ENCODE measurements around the gene OTOP3.

Gene OTOP3

DNA sequence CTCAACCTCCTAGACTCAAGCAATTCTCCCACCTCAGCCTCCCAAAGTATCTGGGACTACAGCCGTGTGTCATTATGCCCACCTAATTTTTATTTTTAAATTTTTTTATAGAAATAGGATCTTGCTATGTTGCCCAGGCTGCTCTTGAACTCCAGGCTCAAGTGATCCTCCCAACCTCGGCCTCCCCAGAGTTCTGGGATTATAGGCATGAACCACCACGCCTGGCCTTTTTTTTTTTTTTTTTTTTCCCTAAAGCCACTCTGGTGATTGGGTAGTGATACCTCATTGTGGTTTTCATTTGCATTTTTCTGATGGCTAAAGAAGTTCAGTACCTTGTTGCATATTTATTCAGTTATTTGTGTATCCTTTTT, 50.5 kb downstream of the OTOP3 start:
- DNase-seq (ENCODE audit: low read depth), result no peak

DNA sequence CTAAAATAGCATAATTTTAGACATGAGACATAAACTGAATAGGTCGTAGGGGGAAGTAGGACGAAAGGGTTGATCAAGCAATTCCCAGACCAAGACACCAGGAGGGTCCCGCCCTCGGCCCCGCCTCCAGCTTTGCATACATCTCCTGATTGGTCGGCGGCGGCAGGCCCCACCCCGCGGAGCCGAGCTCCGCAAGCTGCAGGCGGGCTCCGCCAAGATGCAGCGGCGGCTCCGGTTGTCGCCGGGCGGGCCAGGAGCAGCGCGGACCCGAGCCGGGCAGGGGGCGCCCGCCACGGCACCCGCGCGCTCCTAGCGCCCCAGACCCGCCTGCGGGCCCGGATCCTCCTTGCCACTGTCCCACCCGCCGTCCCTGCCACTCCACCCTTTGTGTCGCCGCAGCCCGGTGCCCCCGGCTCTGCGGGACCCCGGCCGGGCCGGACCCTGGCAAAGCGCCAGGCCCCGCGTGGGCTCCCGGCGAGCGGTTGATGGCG, 51.8 kb downstream of the OTOP3 start, which contains the start of gene CDR2L:
Gene CDR2L (plus strand): TSS at position 215 of the 491 bp plus-strand sequence. CDS start 412 bp downstream, outside the sequence.
- DNase-seq (ENCODE audit: low read depth), result peak; percentile 86

DNA sequence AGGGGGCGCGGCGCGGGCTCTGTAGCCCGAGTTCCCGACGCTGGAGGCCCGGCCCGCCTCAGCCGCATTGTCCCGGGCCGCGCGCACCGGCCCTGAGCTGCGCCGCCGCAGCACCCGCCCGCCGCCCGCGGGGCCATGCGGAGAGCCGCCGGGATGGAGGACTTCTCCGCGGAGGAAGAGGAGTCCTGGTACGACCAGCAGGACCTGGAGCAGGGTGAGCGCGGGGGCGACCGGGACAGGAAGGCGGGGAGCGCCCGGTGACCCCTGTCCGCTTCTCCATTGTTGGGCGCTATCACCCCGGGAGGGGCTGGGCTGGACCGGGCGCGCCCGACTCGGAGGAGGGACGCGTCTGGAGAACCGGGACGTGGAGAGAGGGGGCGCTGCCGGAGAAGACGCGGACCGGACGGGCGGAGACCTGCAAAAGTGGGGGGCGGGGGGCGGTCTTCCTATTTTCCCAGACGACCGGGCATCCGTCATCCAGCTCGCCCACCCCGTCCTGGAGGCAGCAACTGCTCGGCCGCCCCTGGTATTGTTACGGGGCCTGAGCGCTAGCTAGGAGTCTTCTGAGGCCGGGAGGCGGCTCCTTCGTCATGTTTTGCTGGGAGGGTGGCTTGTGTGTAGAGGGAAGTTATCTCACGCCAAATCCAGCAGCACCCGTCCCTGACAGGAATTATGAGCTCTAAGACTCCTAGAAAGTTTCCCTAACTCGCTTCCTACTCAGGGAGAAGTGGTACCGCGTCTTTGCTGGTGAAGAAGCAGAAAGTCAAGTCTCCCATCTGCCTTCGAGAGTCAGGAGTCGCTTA, 52.4 kb downstream of the OTOP3 start:
- no peak for DNase-seq (ENCODE audit: low read depth)

DNA sequence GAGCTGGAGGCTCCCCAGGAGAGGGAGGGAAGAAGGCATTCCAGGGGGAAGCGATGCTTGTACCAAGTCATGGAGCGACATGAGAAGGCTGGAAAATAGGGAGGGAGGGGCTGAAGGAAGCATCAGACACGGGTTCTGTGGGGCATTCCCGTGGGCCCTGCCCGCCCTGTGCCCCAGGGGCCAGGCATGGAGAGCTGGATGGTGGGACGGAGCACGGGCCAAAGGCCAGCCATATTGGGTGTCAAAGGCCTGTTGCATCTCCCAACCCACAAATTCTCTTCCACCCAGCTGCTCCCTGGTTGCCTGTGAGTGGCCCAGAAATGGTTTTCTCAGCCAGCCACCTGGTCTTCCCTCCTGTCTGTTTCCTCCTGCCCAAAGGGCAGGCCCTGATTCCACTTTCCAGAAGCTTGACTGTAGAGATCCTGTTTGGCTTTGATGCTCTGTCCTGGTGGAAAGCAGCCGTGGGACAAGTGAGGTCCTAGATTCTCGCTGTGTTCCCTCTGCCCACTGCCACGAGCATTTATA, 54.9 kb downstream of the OTOP3 start:
- no peak for DNase-seq (ENCODE audit: low read depth)

DNA sequence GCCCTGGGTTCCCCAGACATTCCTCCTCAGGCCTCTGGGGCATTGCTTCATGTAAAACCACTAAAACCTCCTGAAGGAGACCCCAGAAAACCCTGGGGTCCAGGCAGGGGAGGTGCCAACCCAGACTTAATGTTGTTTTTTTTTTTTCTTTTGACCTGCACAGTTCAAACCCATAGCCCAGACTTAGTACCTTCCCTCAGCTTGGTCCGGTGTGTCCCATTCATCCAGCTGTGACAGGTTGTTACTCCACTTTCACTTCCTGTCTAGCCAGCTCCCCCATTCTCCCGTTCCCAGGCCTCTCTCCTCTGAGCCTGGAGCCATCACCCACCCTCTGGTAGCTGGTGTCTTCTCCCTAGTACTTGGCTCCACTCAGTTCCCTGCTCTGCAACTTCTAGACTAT, 56.5 kb downstream of the OTOP3 start:
- DNase-seq (ENCODE audit: low read depth), result no peak

DNA sequence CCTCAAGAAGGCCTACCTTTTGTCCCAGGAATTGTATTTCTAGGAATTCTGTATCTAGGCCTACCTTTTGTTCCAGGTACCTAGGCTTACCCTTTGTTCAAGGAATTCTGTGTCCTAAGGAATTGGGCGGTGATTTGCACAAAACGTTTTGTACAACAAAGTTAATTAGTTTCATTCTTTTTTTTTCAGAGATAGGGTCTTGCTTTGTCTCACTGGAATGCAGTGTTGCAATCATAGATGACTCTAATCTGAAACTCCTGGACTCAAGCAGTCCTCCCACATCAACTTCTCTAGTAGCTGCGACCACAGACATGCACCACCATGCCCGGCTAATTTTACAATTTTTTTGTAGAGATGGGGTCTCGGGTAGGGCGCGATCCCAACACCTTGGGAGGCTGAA, 58.7 kb downstream of the OTOP3 start:
- DNase-seq (ENCODE audit: low read depth), result no peak

DNA sequence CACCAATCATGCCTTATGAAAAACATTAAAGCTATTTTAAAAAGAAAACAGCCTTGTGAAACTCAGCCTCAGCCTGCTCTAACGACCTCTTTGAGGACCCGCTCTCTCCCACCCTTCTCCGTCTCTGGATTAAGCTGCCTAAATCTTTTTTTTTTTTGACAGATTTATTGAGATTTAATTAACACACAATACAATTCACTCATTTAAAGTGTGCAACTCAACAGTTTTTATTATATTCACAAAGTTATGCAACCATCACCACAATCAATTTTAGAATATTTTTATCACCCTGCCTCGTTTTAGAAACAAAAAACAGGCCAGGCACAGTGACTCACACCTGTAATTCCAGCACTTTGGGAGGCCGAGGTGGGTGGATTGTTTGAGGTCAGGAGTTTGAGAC, 60.1 kb downstream of the OTOP3 start:
- DNase-seq (ENCODE audit: low read depth), result no peak

DNA sequence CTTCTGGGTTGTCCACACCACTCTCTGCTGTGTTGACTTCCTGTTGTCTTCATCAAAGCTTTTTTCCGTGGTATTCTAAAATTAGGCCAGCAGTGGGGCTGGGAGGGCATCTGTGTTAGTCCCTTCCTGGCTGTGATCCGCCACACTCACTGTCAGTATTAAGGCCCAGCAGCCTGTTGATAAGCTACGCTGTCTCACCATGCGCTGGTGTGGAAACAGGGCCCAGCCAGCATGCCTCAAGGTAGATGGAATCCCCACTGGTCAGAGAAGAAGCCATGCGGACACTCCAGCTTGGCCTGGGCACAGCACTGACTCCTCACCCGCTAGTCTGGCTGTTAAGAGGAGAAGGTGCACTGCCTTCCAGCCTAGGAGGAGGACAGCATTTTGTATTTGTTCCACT, 63.1 kb downstream of the OTOP3 start:
- DNase-seq (ENCODE audit: low read depth), result no peak

DNA sequence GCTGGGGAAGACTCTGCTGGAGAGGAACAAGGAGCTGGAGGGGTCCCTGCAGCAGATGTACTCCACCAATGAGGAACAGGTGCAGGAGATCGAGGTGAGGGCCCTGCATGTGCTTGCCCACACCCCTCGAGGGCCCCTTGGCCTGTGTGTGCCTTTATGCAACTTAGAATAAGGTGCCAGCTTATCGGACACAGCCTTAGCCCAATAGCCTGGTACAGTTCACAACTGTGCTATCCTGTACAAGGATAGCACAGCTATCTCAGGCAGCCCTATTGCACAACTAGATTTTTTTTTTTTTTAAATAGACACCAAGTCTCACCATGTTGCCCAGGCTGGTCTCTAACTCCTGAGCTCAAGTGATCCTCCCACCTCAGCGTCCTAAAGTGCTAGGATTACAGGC, 63.8 kb downstream of the OTOP3 start:
- DNase-seq (ENCODE audit: low read depth), result no peak

Measured in stimulated activated CD8-positive, alpha-beta memory T cell treated with anti-CD3 and anti-CD28 coated beads, Interleukin-7, amount 100 ng/mL, for 24 hours (primary cell).